GM23338 (cell line): ENCODE measurements around the gene CELF2. TPM values are rescaled to one million over a fixed set of nuclear protein-coding genes. Genes with fewer than 3 reads are reported as not detected.

Experiments used
- ATAC-seq: fragments of 200-7000 bp; cut with Tn5 transposase; 3 replicates; pipeline ENCODE4 v1.9.1; 2020
- DNase-seq: peaks from one replicate; pipeline ENCODE4 v3.0.0-alpha.2; 2015; ENCODE audit warnings: low spot score
- H2AFZ ChIP-seq: fragments of 200-600 bp; sonication (generic); 2 replicates; pipeline ENCODE4 v1.8.0; 2016; ENCODE audit warnings: antibody characterized with exemption, mild to moderate bottlenecking, moderate library complexity
- H3F3A ChIP-seq: fragments of 200-600 bp; sonication (generic); replicated peaks from 2 replicates; pipeline ENCODE4 v1.8.0; 2017; ENCODE audit warnings: antibody characterized with exemption, mixed run types, low read depth
- H3K27ac ChIP-seq: fragments of 200-600 bp; sonication (generic); 2 replicates; pipeline ENCODE4 v1.6.1; 2016; ENCODE audit warnings: low read depth
- H3K27me3 ChIP-seq: fragments of 200-600 bp; sonication (generic); 2 replicates; pipeline ENCODE4 v1.8.0; 2016; ENCODE audit warnings: mild to moderate bottlenecking, mixed run types, moderate library complexity; ENCODE audit not compliant: insufficient read depth
- H3K36me3 ChIP-seq: fragments of 200-600 bp; sonication (generic); 2 replicates; pipeline ENCODE4 v1.8.0; 2016; ENCODE audit warnings: mild to moderate bottlenecking; ENCODE audit not compliant: insufficient read depth
- H3K4me1 ChIP-seq: fragments of 200-600 bp; sonication (generic); 2 replicates; pipeline ENCODE4 v1.8.0; 2016; ENCODE audit warnings: mild to moderate bottlenecking, moderate library complexity; ENCODE audit not compliant: insufficient read depth
- H3K4me2 ChIP-seq: fragments of 200-600 bp; sonication (generic); 2 replicates; pipeline ENCODE4 v1.7.1; 2017; ENCODE audit warnings: mixed run types
- H3K4me3 ChIP-seq: fragments of 200-600 bp; sonication (generic); 2 replicates; pipeline ENCODE4 v1.6.1; 2016; ENCODE audit warnings: mixed run types
- H3K79me2 ChIP-seq: fragments of 200-600 bp; sonication (generic); replicated peaks from 2 replicates; pipeline ENCODE4 v1.8.0; 2017; ENCODE audit warnings: mild to moderate bottlenecking; ENCODE audit not compliant: insufficient read depth
- H3K9me2 ChIP-seq: fragments of 200-600 bp; sonication (generic); 2 replicates; pipeline ENCODE4 v1.8.0; 2017; ENCODE audit not compliant: insufficient read depth
- H4K20me1 ChIP-seq: fragments of 200-600 bp; sonication (generic); replicated peaks from 2 replicates; pipeline ENCODE4 v1.8.0; 2017; ENCODE audit warnings: mild to moderate bottlenecking; ENCODE audit not compliant: insufficient read depth
- H3K27ac Mint-ChIP-seq: 2 replicates; pipeline ENCODE4 v1.8.0; 2020; ENCODE audit warnings: inconsistent platforms, mild to moderate bottlenecking, moderate library complexity, mixed read lengths
- H3K27me3 Mint-ChIP-seq: 3 replicates; pipeline ENCODE4 v1.8.0; 2022; ENCODE audit warnings: low read depth, mild to moderate bottlenecking, moderate library complexity, mixed read lengths, inconsistent platforms; ENCODE audit not compliant: insufficient read depth, poor library complexity
- H3K36me3 Mint-ChIP-seq: 3 replicates; pipeline ENCODE4 v1.8.0; 2021; ENCODE audit warnings: low read depth, mild to moderate bottlenecking, inconsistent platforms, moderate library complexity, mixed read lengths
- H3K4me1 Mint-ChIP-seq: 3 replicates; pipeline ENCODE4 v1.8.0; 2020; ENCODE audit warnings: mild to moderate bottlenecking, inconsistent platforms, mixed read lengths
- H3K4me3 Mint-ChIP-seq: 3 replicates; pipeline ENCODE4 v1.8.0; 2021; ENCODE audit warnings: moderate library complexity, mild to moderate bottlenecking, inconsistent platforms, mixed read lengths
- H3K9me3 Mint-ChIP-seq: 3 replicates; pipeline ENCODE4 v1.8.0; 2020; ENCODE audit warnings: moderate library complexity, mild to moderate bottlenecking, inconsistent platforms, mixed read lengths
- CREB1 ChIP-seq: fragments of 250-450 bp; sonication (Bioruptor Pico); IDR thresholded peaks from 2 replicates; pipeline ENCODE4 v1.5.0; 2020; ENCODE audit warnings: low read depth, mild to moderate bottlenecking, moderate library complexity
- EZH2 ChIP-seq: fragments of 200-600 bp; sonication (generic); IDR thresholded peaks from one replicate; pipeline ENCODE4 v1.8.0; 2017; ENCODE audit warnings: antibody characterized with exemption, mild to moderate bottlenecking, low read depth; ENCODE audit not compliant: unreplicated experiment
- EZH2phosphoT487 ChIP-seq: fragments of 200-600 bp; sonication (generic); IDR thresholded peaks from one replicate; pipeline ENCODE4 v1.8.1; 2018; ENCODE audit warnings: antibody characterized with exemption; ENCODE audit not compliant: unreplicated experiment
- JUNB ChIP-seq: IDR thresholded peaks from one replicate; pipeline ENCODE4 v1.6.1; 2016; ENCODE audit warnings: antibody characterized with exemption; ENCODE audit not compliant: unreplicated experiment
- NANOG ChIP-seq: IDR thresholded peaks from 2 replicates; pipeline ENCODE4 v1.6.1; 2016; ENCODE audit warnings: antibody characterized with exemption, borderline replicate concordance
- POLR2AphosphoS5 ChIP-seq: IDR thresholded peaks from 2 replicates; pipeline ENCODE4 v1.6.1; 2016; ENCODE audit warnings: antibody characterized with exemption, low read depth
- STAT1 ChIP-seq: IDR thresholded peaks from one replicate; pipeline ENCODE4 v1.6.1; 2016; ENCODE audit warnings: antibody characterized with exemption; ENCODE audit not compliant: unreplicated experiment
- ZNF114 ChIP-seq: fragments of 250-450 bp; sonication (Bioruptor Pico); IDR thresholded peaks from 2 replicates; pipeline ENCODE4 v1.5.0; 2020; ENCODE audit warnings: mild to moderate bottlenecking, moderate library complexity
- ZNF331 ChIP-seq: fragments of 250-450 bp; sonication (Bioruptor Pico); IDR thresholded peaks from 2 replicates; pipeline ENCODE4 v1.5.0; 2020; ENCODE audit warnings: low read depth, mild to moderate bottlenecking, moderate library complexity
- polyA plus RNA-seq: library from polyadenylated mRNA; unstranded; fragments of >200 nt; fragmentation: Nextera tagmentation; extraction: Ambion mirVana; gene quantifications from 2 replicates; pipeline ENCODE4 v1.2.1, GENCODE V29; 2016
- total RNA-seq: library from RNA; depleted of rRNA; stranded (reverse); fragments of >200 nt; shearing (Covaris generic); gene quantifications from 2 replicates; pipeline ENCODE4 v1.2.3, GENCODE V29; 2014
- TF ChIP-seq, protein P1 (sequence below), 2 experiments: fragments of 200-600 bp in 1 of 2; sonication (generic) in 1 of 2; conservative IDR thresholded peaks; 2 replicates each; pipeline versions ENCODE4 v1.5.1 to v1.6.1; 2016 to 2017; ENCODE audit warnings: antibody characterized with exemption in 2 of 2, low read depth in 2 of 2, mild to moderate bottlenecking in 2 of 2, moderate library complexity in 1 of 2
- TF ChIP-seq, protein P2 (sequence below): IDR thresholded peaks from 2 replicates; pipeline ENCODE4 v1.6.1; 2016; ENCODE audit warnings: antibody characterized with exemption
- TF ChIP-seq, protein P3 (sequence below): IDR thresholded peaks from one replicate; pipeline ENCODE4 v1.6.1; 2018; ENCODE audit warnings: antibody characterized with exemption; ENCODE audit not compliant: unreplicated experiment
- TF ChIP-seq, protein P4 (sequence below): fragments of 250-450 bp; sonication (Bioruptor Pico); IDR thresholded peaks from 2 replicates; pipeline ENCODE4 v1.5.0; 2020; ENCODE audit warnings: mild to moderate bottlenecking, moderate library complexity

The CELF2 gene
- total and polyA plus RNA-seq, 2 experiments from 2014 or later = 18.1 to 22.5 TPM

DNA sequence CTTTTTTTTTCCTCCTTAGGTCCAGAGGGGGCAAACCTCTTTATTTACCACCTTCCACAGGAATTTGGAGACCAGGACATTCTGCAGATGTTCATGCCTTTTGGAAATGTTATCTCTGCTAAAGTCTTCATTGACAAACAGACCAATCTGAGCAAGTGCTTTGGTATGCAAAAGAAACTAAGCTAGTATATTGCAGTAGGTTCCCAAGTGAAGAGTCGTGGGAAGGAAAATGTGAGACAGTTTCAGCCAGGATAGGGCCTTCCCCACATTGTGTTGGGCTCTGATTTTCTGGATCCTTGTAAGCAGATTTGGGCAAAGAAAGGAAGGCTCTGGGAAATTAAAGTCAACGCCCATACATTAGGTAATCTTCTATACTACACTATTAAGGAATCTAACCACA lies 308.1 kb downstream of the CELF2 start:
- Histone ChIP-seq H4K20me1 (peaks cover 3% of the 10 kb centered on the region; the same call in 1 of the 2 replicates), H3K4me1 (peaks cover 29% of the 10 kb centered on the region), H3K9me2 (no peaks in the 10 kb centered on the region), H3K27me3 (no peaks in the 10 kb centered on the region), H3K4me3 (no peak overlapping the region), H3K27ac (no peak overlapping the region), H3F3A (no peaks in the 10 kb centered on the region), H3K36me3 (no peaks in the 10 kb centered on the region), H3K4me2 (no peak overlapping the region), H3K79me2 (no peaks in the 10 kb centered on the region), H2AFZ (no peak overlapping the region)
- H3K9me3 Mint-ChIP-seq = no peaks in the 10 kb centered on the region
- DNase-seq (no peak), ATAC-seq (no peak)
- H3K4me1 Mint-ChIP-seq = peaks cover 23% of the 10 kb centered on the region
- H3K36me3 Mint-ChIP-seq = no peaks in the 10 kb centered on the region
- TF ChIP-seq, protein P1, sequence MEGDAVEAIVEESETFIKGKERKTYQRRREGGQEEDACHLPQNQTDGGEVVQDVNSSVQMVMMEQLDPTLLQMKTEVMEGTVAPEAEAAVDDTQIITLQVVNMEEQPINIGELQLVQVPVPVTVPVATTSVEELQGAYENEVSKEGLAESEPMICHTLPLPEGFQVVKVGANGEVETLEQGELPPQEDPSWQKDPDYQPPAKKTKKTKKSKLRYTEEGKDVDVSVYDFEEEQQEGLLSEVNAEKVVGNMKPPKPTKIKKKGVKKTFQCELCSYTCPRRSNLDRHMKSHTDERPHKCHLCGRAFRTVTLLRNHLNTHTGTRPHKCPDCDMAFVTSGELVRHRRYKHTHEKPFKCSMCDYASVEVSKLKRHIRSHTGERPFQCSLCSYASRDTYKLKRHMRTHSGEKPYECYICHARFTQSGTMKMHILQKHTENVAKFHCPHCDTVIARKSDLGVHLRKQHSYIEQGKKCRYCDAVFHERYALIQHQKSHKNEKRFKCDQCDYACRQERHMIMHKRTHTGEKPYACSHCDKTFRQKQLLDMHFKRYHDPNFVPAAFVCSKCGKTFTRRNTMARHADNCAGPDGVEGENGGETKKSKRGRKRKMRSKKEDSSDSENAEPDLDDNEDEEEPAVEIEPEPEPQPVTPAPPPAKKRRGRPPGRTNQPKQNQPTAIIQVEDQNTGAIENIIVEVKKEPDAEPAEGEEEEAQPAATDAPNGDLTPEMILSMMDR (conservative IDR thresholded peaks at IDR 0.05; ENCODE audit: low read depth in 2 of 2) = no peak
- TF ChIP-seq ZNF331 (CRISPR knock-in tag) (no peak), JUNB (no peak), CREB1 (CRISPR knock-in tag) (no peak), STAT1 (no peak), EZH2phosphoT487 (no peak), ZNF114 (CRISPR knock-in tag) (no peak), EZH2 (no peak), NANOG (no peak), POLR2AphosphoS5 (no peak)
- TF ChIP-seq, protein P2, sequence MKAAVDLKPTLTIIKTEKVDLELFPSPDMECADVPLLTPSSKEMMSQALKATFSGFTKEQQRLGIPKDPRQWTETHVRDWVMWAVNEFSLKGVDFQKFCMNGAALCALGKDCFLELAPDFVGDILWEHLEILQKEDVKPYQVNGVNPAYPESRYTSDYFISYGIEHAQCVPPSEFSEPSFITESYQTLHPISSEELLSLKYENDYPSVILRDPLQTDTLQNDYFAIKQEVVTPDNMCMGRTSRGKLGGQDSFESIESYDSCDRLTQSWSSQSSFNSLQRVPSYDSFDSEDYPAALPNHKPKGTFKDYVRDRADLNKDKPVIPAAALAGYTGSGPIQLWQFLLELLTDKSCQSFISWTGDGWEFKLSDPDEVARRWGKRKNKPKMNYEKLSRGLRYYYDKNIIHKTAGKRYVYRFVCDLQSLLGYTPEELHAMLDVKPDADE = no peak
- TF ChIP-seq, protein P3, sequence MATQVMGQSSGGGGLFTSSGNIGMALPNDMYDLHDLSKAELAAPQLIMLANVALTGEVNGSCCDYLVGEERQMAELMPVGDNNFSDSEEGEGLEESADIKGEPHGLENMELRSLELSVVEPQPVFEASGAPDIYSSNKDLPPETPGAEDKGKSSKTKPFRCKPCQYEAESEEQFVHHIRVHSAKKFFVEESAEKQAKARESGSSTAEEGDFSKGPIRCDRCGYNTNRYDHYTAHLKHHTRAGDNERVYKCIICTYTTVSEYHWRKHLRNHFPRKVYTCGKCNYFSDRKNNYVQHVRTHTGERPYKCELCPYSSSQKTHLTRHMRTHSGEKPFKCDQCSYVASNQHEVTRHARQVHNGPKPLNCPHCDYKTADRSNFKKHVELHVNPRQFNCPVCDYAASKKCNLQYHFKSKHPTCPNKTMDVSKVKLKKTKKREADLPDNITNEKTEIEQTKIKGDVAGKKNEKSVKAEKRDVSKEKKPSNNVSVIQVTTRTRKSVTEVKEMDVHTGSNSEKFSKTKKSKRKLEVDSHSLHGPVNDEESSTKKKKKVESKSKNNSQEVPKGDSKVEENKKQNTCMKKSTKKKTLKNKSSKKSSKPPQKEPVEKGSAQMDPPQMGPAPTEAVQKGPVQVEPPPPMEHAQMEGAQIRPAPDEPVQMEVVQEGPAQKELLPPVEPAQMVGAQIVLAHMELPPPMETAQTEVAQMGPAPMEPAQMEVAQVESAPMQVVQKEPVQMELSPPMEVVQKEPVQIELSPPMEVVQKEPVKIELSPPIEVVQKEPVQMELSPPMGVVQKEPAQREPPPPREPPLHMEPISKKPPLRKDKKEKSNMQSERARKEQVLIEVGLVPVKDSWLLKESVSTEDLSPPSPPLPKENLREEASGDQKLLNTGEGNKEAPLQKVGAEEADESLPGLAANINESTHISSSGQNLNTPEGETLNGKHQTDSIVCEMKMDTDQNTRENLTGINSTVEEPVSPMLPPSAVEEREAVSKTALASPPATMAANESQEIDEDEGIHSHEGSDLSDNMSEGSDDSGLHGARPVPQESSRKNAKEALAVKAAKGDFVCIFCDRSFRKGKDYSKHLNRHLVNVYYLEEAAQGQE = no peak
- TF ChIP-seq, protein P4, sequence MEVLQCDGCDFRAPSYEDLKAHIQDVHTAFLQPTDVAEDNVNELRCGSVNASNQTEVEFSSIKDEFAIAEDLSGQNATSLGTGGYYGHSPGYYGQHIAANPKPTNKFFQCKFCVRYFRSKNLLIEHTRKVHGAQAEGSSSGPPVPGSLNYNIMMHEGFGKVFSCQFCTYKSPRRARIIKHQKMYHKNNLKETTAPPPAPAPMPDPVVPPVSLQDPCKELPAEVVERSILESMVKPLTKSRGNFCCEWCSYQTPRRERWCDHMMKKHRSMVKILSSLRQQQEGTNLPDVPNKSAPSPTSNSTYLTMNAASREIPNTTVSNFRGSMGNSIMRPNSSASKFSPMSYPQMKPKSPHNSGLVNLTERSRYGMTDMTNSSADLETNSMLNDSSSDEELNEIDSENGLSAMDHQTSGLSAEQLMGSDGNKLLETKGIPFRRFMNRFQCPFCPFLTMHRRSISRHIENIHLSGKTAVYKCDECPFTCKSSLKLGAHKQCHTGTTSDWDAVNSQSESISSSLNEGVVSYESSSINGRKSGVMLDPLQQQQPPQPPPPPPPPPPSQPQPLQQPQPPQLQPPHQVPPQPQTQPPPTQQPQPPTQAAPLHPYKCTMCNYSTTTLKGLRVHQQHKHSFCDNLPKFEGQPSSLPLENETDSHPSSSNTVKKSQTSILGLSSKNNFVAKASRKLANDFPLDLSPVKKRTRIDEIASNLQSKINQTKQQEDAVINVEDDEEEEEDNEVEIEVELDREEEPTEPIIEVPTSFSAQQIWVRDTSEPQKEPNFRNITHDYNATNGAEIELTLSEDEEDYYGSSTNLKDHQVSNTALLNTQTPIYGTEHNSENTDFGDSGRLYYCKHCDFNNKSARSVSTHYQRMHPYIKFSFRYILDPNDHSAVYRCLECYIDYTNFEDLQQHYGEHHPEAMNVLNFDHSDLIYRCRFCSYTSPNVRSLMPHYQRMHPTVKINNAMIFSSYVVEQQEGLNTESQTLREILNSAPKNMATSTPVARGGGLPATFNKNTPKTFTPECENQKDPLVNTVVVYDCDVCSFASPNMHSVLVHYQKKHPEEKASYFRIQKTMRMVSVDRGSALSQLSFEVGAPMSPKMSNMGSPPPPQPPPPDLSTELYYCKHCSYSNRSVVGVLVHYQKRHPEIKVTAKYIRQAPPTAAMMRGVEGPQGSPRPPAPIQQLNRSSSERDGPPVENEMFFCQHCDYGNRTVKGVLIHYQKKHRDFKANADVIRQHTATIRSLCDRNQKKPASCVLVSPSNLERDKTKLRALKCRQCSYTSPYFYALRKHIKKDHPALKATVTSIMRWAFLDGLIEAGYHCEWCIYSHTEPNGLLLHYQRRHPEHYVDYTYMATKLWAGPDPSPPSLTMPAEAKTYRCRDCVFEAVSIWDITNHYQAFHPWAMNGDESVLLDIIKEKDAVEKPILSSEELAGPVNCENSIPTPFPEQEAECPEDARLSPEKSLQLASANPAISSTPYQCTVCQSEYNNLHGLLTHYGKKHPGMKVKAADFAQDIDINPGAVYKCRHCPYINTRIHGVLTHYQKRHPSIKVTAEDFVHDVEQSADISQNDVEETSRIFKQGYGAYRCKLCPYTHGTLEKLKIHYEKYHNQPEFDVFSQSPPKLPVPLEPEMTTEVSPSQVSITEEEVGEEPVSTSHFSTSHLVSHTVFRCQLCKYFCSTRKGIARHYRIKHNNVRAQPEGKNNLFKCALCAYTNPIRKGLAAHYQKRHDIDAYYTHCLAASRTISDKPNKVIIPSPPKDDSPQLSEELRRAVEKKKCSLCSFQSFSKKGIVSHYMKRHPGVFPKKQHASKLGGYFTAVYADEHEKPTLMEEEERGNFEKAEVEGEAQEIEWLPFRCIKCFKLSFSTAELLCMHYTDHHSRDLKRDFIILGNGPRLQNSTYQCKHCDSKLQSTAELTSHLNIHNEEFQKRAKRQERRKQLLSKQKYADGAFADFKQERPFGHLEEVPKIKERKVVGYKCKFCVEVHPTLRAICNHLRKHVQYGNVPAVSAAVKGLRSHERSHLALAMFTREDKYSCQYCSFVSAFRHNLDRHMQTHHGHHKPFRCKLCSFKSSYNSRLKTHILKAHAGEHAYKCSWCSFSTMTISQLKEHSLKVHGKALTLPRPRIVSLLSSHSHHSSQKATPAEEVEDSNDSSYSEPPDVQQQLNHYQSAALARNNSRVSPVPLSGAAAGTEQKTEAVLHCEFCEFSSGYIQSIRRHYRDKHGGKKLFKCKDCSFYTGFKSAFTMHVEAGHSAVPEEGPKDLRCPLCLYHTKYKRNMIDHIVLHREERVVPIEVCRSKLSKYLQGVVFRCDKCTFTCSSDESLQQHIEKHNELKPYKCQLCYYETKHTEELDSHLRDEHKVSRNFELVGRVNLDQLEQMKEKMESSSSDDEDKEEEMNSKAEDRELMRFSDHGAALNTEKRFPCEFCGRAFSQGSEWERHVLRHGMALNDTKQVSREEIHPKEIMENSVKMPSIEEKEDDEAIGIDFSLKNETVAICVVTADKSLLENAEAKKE (CRISPR knock-in tag) = no peak
- H3K4me3 Mint-ChIP-seq = no peak overlapping the region
- no peak overlapping the region; the same call in 1 of the 2 replicates for H3K27ac Mint-ChIP-seq
- H3K27me3 Mint-ChIP-seq = peaks cover 4% of the 10 kb centered on the region
